MM.1S (cell line): ENCODE data around the gene MEP1A.
"Not testable (repeated sequence)": the region's sequence is repeated elsewhere in the genome, so short reads cannot be mapped to it uniquely, and the experiment has no call there.

ENCODE experiments used
- DNase-seq: peaks from one replicate; pipeline ENCODE4 v3.0.0-alpha.2; 2015
- H2AFZ ChIP-seq: fragments of 300-600 bp; sonication (generic); 2 replicates; pipeline ENCODE4 v1.6.0; 2016; ENCODE audit warnings: antibody characterized with exemption, low read length
- H3F3A ChIP-seq: fragments of 300-600 bp; sonication (generic); 2 replicates; pipeline ENCODE4 v1.6.1; 2016; ENCODE audit warnings: mild to moderate bottlenecking, antibody characterized with exemption, low read length, moderate library complexity, mixed read lengths; ENCODE audit not compliant: insufficient read depth
- H3K27ac ChIP-seq: fragments of 300-600 bp; sonication (generic); 2 replicates; pipeline ENCODE4 v1.5.1; 2016; ENCODE audit warnings: mild to moderate bottlenecking, low read length
- H3K27me3 ChIP-seq: fragments of 300-600 bp; sonication (generic); replicated peaks from 2 replicates; pipeline ENCODE4 v1.6.0; 2016; ENCODE audit warnings: low read length; ENCODE audit not compliant: insufficient read depth
- H3K36me3 ChIP-seq: fragments of 300-600 bp; sonication (generic); replicated peaks from 2 replicates; pipeline ENCODE4 v1.6.1; 2016; ENCODE audit warnings: mild to moderate bottlenecking, low read length, mixed read lengths; ENCODE audit not compliant: insufficient read depth
- H3K4me1 ChIP-seq: fragments of 300-600 bp; sonication (generic); 2 replicates; pipeline ENCODE4 v1.6.1; 2016; ENCODE audit warnings: low read length, mixed read lengths
- H3K4me2 ChIP-seq: fragments of 300-600 bp; sonication (generic); 2 replicates; pipeline ENCODE4 v1.6.0; 2016; ENCODE audit warnings: low read depth, low read length
- H3K4me3 ChIP-seq: fragments of 300-600 bp; sonication (generic); 2 replicates; pipeline ENCODE4 v1.5.1; 2016; ENCODE audit warnings: low read length, mixed read lengths
- H3K79me2 ChIP-seq: fragments of 300-600 bp; sonication (generic); 2 replicates; pipeline ENCODE4 v1.6.1; 2016; ENCODE audit warnings: mixed run types, low read length, mixed read lengths
- H3K9ac ChIP-seq: fragments of 300-600 bp; sonication (generic); 2 replicates; pipeline ENCODE4 v1.6.1; 2016; ENCODE audit warnings: low read length, mixed read lengths
- H3K9me2 ChIP-seq: fragments of 300-600 bp; sonication (generic); replicated peaks from 2 replicates; pipeline ENCODE4 v1.6.1; 2016; ENCODE audit warnings: mild to moderate bottlenecking, low read length, mixed read lengths; ENCODE audit not compliant: insufficient read depth
- H3K9me3 ChIP-seq: fragments of 300-600 bp; sonication (generic); replicated peaks from 2 replicates; pipeline ENCODE4 v1.6.1; 2016; ENCODE audit warnings: mild to moderate bottlenecking, low read length, mixed read lengths; ENCODE audit not compliant: insufficient read depth
- H4K20me1 ChIP-seq: fragments of 300-600 bp; sonication (generic); 2 replicates; pipeline ENCODE4 v1.6.1; 2016; ENCODE audit warnings: mild to moderate bottlenecking, low read length, moderate library complexity, mixed read lengths; ENCODE audit not compliant: insufficient read depth
- CTCF ChIP-seq: fragments of 300-600 bp; sonication (generic); IDR thresholded peaks from 2 replicates; pipeline ENCODE4 v1.5.1; 2016; ENCODE audit warnings: antibody characterized with exemption, low read length, mixed read lengths
- EZH2 ChIP-seq: fragments of 300-600 bp; sonication (generic); optimal IDR thresholded peaks from 2 replicates; pipeline ENCODE3; 2017; ENCODE audit warnings: low read depth, mild to moderate bottlenecking, antibody characterized with exemption, low read length, mixed read lengths
- EZH2phosphoT487 ChIP-seq: fragments of 300-600 bp; sonication (generic); IDR thresholded peaks from 2 replicates; pipeline ENCODE4 v1.6.1; 2018; ENCODE audit warnings: antibody characterized with exemption, low read length

MEP1A gene

GRCh38 chr6:46772016-46772415 is 21.2 kb upstream of the MEP1A start:
- no peaks in the 10 kb centered on the region for H3K9me3 ChIP-seq
- H4K20me1 ChIP-seq: no peaks in the 10 kb centered on the region
- no peaks in the 10 kb centered on the region for H3K79me2 ChIP-seq
- DNase-seq: no peak
- no peaks in the 10 kb centered on the region for H3K9me2 ChIP-seq
- no peak overlapping the region for H3K4me2 ChIP-seq
- no peak overlapping the region for H3K4me3 ChIP-seq
- no peaks in the 10 kb centered on the region for H3K4me1 ChIP-seq
- no peaks in the 10 kb centered on the region for H3F3A ChIP-seq
- no peaks in the 10 kb centered on the region for H3K36me3 ChIP-seq
- H3K27ac ChIP-seq: no peak overlapping the region
- no peak for TF ChIP-seq EZH2
- no peak for TF ChIP-seq EZH2phosphoT487
- TF ChIP-seq CTCF: no peak
- no peaks in the 10 kb centered on the region for H3K27me3 ChIP-seq
- no peak overlapping the region for H3K9ac ChIP-seq
- no peak overlapping the region for H2AFZ ChIP-seq

DNA sequence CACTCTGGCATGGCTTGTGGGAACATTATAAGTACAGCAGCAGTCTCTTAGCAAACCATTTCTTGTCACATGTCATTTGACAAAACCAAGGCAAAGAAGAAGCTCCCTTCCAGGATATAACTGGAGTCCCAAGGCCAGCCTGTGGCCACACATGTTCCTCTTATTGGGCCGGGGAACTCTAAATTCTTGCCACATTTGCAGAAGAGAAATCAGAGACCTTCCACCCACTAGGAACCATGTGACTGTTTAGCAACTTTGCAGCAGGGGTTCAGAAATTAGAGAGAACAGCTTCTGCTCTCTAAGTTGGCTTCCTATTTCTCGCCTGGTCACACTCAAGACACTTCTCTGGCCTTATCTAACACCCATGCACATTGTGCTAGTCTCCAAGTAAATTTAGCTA is 20.4 kb upstream of the MEP1A start:
- Histone ChIP-seq H3K36me3 (no peaks in the 10 kb centered on the region), H3K27me3 (no peaks in the 10 kb centered on the region), H3K27ac (no peak overlapping the region), H3K9ac (no peak overlapping the region), H2AFZ (no peak overlapping the region), H3F3A (no peaks in the 10 kb centered on the region), H3K9me2 (no peaks in the 10 kb centered on the region), H3K79me2 (no peaks in the 10 kb centered on the region), H3K4me1 (no peaks in the 10 kb centered on the region), H3K9me3 (no peaks in the 10 kb centered on the region), H4K20me1 (no peaks in the 10 kb centered on the region), H3K4me3 (no peak overlapping the region), H3K4me2 (no peak overlapping the region)
- DNase-seq: no peak
- no peak for TF ChIP-seq CTCF

DNA sequence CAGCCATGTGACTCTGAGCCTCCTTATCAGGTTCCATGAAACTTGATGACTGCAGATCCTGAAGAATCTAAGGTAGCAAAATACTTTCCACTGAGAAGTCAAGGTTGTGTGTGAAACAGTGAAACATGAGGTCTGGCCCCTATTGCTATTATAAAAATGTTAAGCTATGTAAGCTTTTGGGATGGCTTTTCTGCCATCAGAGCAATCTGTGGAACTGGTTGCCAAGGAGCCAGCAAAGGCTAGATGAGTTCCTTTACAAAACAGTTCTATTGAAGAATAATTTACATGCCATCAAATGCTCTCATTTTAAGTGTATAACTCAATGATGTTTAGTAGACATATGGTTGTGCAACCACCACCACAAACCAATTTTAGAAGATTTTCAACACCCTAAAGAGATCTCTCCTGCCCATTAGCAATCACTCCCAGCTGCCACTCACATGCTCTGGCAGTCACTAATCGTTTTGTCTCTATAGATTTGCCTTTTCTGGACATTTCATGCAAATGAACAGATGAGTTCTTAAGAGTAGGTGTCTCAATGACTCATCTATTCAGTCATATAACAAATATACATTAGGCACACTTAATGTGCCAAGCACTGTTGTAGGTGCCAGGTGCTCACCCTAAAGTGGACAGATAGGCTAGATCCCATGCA is 19.9 kb upstream of the MEP1A start:
- Histone ChIP-seq H3K79me2 (no peaks in the 10 kb centered on the region), H3K9ac (no peak overlapping the region), H4K20me1 (no peaks in the 10 kb centered on the region), H3K4me2 (no peak overlapping the region), H3K27ac (no peak overlapping the region), H3K27me3 (no peaks in the 10 kb centered on the region), H3K9me2 (no peaks in the 10 kb centered on the region), H3K9me3 (no peaks in the 10 kb centered on the region), H3K36me3 (no peaks in the 10 kb centered on the region), H2AFZ (no peak overlapping the region), H3K4me3 (no peak overlapping the region), H3K4me1 (no peaks in the 10 kb centered on the region), H3F3A (no peaks in the 10 kb centered on the region)
- TF ChIP-seq EZH2: no peak
- no peak for TF ChIP-seq CTCF
- TF ChIP-seq EZH2phosphoT487: no peak
- no peak for DNase-seq

GRCh38 chr6:46774736-46775135 is 18.5 kb upstream of the MEP1A start:
- H3K9ac ChIP-seq: not testable (repeated sequence)

More at GRCh38 chr6:46774736-46775135, 18.5 kb upstream of the MEP1A start:
- H3K4me2 ChIP-seq, H3K27ac ChIP-seq, H3K9me3 ChIP-seq, H4K20me1 ChIP-seq, H3K27me3 ChIP-seq, H3K79me2 ChIP-seq, H3K36me3 ChIP-seq, DNase-seq, H3K4me1 ChIP-seq, H3F3A ChIP-seq, H2AFZ ChIP-seq, H3K4me3 ChIP-seq, H3K9me2 ChIP-seq: not testable (repeated sequence)
